Mammary epithelial cell (primary cell): ENCODE results near the gene FBN2.

Source experiments
- EZH2 ChIP-seq: IDR thresholded peaks from 2 replicates; pipeline ENCODE4 v1.6.1; 2012; ENCODE audit warnings: low read length, inconsistent platforms, borderline replicate concordance
- TF ChIP-seq, protein P1 (sequence below), 2 donors: IDR thresholded peaks in 1 of 2; conservative IDR thresholded peaks in 1 of 2; 2 replicates each; pipeline ENCODE4 v1.5.1; 2011 to 2012; ENCODE audit warnings: inconsistent platforms in 2 of 2, low read length in 2 of 2, mild to moderate bottlenecking in 2 of 2, control low read depth in 1 of 2, low read depth in 1 of 2; ENCODE audit not compliant: insufficient read depth in 1 of 2; ENCODE audit errors: extremely low read depth in 1 of 2

DNA sequence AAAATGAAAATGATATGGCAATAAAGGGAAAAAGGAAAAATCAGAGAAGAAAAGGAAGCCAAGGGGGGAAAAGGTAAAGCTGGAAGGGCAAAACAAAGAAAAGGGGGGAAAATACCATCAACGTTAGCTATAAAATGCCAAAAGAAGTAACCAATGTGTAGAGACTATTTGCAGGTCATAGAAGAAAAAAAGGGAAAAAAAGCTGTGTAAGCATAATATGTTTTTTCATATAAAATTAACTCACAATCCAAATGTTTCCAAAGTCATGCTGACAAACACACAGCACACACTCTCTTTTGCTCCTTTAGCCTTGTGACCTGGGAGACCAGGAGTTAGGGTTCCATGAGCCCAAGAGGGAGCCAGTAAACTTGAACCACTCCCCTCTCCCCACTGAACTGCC lies 18.2 kb downstream of the FBN2 start:
- TF ChIP-seq, protein P1, sequence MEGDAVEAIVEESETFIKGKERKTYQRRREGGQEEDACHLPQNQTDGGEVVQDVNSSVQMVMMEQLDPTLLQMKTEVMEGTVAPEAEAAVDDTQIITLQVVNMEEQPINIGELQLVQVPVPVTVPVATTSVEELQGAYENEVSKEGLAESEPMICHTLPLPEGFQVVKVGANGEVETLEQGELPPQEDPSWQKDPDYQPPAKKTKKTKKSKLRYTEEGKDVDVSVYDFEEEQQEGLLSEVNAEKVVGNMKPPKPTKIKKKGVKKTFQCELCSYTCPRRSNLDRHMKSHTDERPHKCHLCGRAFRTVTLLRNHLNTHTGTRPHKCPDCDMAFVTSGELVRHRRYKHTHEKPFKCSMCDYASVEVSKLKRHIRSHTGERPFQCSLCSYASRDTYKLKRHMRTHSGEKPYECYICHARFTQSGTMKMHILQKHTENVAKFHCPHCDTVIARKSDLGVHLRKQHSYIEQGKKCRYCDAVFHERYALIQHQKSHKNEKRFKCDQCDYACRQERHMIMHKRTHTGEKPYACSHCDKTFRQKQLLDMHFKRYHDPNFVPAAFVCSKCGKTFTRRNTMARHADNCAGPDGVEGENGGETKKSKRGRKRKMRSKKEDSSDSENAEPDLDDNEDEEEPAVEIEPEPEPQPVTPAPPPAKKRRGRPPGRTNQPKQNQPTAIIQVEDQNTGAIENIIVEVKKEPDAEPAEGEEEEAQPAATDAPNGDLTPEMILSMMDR (conservative IDR thresholded peaks at IDR 0.05 in 1 of 2, IDR thresholded peaks at IDR 0.05 in 1 of 2; ENCODE audit: extremely low read depth in 1 of 2, insufficient read depth in 1 of 2, low read depth in 1 of 2, low read length in 2 of 2), result no peak
- TF ChIP-seq EZH2, result no peak
